Activated CD8-positive, alpha-beta memory T cell treated with anti-CD3 and anti-CD28 coated beads for 36 hours (primary cell): Measurements from ENCODE around the gene COL9A1. TPM values are rescaled to one million over a fixed set of nuclear protein-coding genes. Genes with fewer than 3 reads are reported as not detected.

Source experiments
- CTCF ChIA-PET: fragments of 350-600 bp; sonication (Branson Sonifier 250); formaldehyde crosslinking; loops from one replicate; lab custom pipeline; 2021; ENCODE audit warnings: antibody characterized with exemption; lab: Charles Lee
- POLR2A ChIA-PET: fragments of 350-600 bp; sonication (Branson Sonifier 250); formaldehyde crosslinking; loops from one replicate; lab custom pipeline; 2021; ENCODE audit warnings: antibody characterized with exemption; lab: Charles Lee
- total RNA-seq, 2 experiments: library from RNA; stranded (reverse); gene quantifications; one replicate each; pipeline ENCODE4 v1.2.3, GENCODE V29; 2021

COL9A1 gene
- total RNA-seq, 2 experiments from 2014 or later, result not detected

- CTCF ChIA-PET, result no interaction called here
- POLR2A ChIA-PET, result no interaction called here
Measured at GRCh38 chr6:70298068-70298467, 4.8 kb downstream of the COL9A1 start.

DNA sequence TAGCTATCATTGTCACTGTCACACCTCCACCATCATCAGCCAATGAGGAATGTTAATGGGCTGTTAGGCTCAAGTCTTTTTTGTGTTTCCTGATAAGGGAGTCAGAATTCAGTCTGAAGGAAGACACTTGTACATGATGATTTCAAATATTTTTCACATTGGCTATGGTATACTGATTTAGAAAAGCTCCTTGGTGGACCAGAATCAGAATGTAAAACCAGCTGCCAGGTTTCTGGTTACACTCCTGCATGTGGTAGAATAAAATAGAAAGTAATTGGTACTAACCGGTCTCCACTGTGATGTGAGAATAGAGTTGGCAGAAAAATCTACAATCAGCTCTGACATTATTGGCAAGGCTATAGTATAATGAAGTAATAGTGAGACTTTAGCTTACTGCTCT is 10.7 kb downstream of the COL9A1 start:
- POLR2A ChIA-PET, result no interaction called here
- CTCF ChIA-PET, result no interaction called here

DNA sequence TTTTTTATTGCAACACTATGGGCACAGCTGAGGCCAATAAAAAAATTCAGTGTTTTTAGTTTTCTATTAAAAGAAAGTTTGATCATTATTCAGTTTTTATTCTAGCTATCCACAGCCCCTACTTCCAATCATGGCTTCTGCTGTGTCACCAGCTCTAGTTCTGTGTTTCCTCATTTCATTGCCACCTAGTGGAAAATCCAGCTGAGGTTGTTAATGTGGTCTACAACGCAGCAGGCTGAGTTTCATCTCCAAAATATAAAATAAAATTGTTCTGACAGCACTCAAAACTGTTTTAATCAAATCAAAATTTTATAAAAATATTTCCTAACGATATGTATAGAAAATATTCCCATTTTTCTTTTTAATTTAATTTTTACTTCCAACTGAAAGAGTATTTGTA is 13.6 kb downstream of the COL9A1 start:
- POLR2A ChIA-PET, result no interaction called here
- CTCF ChIA-PET, result no interaction called here

DNA sequence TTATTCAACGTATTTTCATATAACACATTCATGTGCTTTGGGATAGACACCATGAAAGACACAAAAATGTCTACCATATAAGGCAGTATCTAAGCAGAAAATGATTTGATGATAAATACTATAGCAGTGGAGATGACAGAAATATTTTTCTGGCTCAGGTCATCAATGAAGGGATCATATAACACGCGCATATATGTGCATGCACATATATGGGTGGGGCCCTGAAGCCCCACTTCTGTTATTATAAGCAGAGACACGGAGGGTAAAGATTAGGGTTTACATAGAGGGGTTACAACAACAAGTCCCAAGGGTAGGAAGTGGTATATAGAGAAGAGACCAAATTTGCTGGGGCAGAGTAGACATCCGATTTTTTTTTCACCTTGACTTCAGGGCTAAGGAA is 16.0 kb downstream of the COL9A1 start:
- POLR2A ChIA-PET, result no interaction called here
- CTCF ChIA-PET, result no interaction called here

DNA sequence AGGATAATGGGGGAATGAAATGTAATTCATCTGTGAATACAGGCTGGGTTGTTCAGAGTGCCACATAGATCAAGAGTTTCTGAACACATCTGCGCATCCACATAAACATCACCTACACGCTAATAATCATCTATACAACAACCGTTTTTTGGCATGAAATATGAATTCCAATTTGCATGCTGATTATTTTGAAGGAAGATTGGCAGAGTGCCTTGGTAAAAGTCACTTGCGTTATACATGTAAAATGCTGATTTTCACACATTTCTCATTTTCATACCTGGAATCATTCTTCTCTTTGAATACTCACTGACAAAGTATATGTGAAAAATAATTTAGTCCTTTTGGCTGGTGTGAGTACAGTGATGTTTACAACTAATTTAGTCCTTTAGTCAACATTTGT is 17.7 kb downstream of the COL9A1 start:
- CTCF ChIA-PET, result no interaction called here
- POLR2A ChIA-PET, result no interaction called here

DNA sequence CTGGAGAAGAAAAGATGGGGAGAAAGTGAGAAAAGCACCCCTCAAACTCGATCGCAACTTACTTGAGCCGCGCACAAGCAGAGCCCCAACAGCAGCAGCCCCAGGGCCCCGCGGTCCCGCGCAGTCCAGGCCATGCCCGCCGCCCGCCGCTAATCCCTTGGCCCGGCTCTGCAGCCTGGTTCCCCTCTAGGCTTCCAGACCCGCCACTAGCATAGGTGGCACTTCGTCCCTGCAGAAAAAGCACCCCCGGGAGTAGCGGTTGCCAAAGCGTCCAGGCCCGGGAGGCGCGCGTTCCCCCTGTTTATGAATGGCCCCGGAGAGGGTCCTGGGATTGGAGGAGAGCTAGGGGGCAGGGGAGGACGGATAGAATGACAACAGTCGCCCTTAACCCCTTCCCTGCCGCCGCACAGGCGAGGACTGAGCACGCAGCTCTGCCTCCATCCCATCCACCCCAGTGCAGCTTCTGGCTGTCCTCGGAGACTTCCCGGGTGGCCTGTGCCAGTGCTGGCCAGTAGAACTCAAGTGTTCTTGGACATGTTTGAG is 19.9 kb downstream of the COL9A1 start:
- POLR2A ChIA-PET, result no interaction called here
- CTCF ChIA-PET, result interaction anchor here (0.5 kb wide), 1 partner anchor 1476 kb away, joined by 3 read pairs; no protein-coding TSS in a partner anchor

- CTCF ChIA-PET, result interaction anchor here (0.5 kb wide), 1 partner anchor 1476 kb away, joined by 3 read pairs; no protein-coding TSS in a partner anchor
Measured at GRCh38 chr6:70282312-70282918, 20.5 kb downstream of the COL9A1 start.

GRCh38 chr6:70281923-70282311 is 21.0 kb downstream of the COL9A1 start:
- CTCF ChIA-PET, result no interaction called here
- POLR2A ChIA-PET, result no interaction called here

More at GRCh38 chr6:70282312-70282918, 20.5 kb downstream of the COL9A1 start:
- POLR2A ChIA-PET, result no interaction called here

- POLR2A ChIA-PET, result no interaction called here
- CTCF ChIA-PET, result no interaction called here
Measured at GRCh38 chr6:70280400-70280853, 22.5 kb downstream of the COL9A1 start.

- ChIA-PET POLR2A (no interaction called here), CTCF (no interaction called here)
Measured at GRCh38 chr6:70277470-70277869, 25.4 kb downstream of the COL9A1 start.

DNA sequence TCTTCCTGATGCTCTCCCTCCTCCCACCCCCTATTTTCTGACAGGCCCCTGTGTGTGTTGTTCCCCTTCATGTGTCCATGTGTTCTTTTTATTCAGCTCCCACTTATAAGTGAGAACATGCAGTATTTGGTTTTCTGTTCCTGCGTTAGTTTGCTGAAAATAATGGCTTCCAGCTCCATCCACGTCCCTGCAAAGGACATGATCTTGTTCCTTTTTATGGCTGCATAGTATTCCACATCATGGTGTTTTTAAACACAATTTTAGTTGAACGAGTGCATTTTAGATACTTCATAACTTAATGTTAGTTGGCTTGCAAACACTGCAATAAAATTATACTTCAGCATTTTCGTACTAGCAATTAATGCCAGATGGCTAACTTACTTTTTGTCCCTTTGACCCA is 28.5 kb downstream of the COL9A1 start:
- ChIA-PET POLR2A (no interaction called here), CTCF (no interaction called here)

DNA sequence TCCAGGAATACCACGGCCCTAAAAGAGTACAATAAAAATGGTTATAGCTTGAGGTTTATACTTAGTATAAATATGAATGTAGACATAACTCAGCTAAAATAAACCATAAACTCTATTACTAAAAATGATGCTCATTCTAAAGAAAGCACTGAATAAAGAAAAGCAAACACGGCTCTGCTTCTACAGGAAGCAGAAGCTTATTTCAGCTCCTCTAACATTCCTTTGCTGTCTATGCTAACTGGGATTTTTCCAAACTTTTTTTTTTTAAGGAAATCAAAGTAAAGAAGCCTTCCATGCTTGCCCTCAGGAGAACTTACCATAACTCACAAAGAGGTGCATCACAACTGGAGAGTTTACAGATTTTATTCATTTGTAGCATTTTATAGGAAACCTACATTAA is 30.8 kb downstream of the COL9A1 start:
- POLR2A ChIA-PET, result no interaction called here
- CTCF ChIA-PET, result no interaction called here

GRCh38 chr6:70270287-70271005 is 32.4 kb downstream of the COL9A1 start:
- POLR2A ChIA-PET, result no interaction called here
- CTCF ChIA-PET, result no interaction called here

GRCh38 chr6:70266142-70266541 is 36.7 kb downstream of the COL9A1 start:
- ChIA-PET CTCF (no interaction called here), POLR2A (no interaction called here)

DNA sequence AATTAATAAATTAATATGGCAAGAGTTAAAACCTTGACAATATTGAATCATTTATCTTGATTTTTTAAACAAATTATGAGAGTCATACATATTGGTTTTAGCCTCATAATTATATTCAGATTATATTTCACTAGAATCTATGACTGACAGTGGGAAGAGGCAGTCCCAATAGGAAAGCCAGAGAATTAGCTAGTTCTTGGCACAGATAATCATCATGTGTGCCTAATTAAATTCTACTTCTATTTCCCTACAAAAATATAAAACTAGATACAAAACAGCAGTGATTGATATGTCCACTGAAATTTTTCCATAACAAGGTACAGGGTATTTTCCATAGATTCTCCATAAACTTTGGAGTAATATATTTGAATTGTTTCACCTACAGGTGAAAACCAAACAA is 38.6 kb downstream of the COL9A1 start:
- ChIA-PET CTCF (no interaction called here), POLR2A (no interaction called here)

DNA sequence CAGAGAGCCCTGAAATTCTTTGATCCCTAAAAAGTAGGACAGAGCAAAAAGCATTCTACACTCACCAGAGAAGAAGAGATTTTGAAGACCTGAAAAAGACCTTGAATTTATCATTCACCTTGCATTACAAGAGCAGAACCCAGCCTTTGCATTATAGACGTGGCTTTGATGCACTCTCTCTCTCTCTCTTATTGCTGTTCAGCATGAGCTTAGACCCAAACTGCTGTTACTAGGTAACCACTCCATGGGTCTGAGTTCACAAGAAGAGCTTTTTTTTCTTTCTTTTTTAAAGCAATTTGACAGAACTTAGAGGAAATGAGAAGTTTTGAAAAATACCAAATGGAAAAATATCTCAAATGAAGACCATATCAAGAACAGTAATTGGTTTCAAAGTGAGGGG is 44.4 kb downstream of the COL9A1 start:
- CTCF ChIA-PET, result no interaction called here
- POLR2A ChIA-PET, result interaction anchor here (0.6 kb wide), 1 partner anchor 531 kb away, joined by 8 read pairs; no protein-coding TSS in a partner anchor

GRCh38 chr6:70257768-70258273 is 45.1 kb downstream of the COL9A1 start:
- ChIA-PET CTCF (no interaction called here), POLR2A (interaction anchor here (0.6 kb wide), 1 partner anchor 531 kb away, joined by 8 read pairs; no protein-coding TSS in a partner anchor)

GRCh38 chr6:70254784-70255183 is 48.1 kb downstream of the COL9A1 start:
- CTCF ChIA-PET, result no interaction called here

GRCh38 chr6:70253923-70254322 is 49.0 kb downstream of the COL9A1 start:
- ChIA-PET CTCF (interaction anchor here (0.6 to 1.2 kb wide), 2 partner anchors 32 to 423 kb away, joined by 3 to 4 read pairs; no protein-coding TSS in a partner anchor), POLR2A (no interaction called here)

More at GRCh38 chr6:70254784-70255183, 48.1 kb downstream of the COL9A1 start:
- POLR2A ChIA-PET, result no interaction called here

GRCh38 chr6:70252604-70253003 is 50.3 kb downstream of the COL9A1 start:
- POLR2A ChIA-PET, result interaction anchor here (1.1 kb wide), 1 partner anchor 10 kb away, joined by 4 read pairs; no protein-coding TSS in a partner anchor
- CTCF ChIA-PET, result no interaction called here
